Kidney (tissue), 14 donors: Measurements from ENCODE around the gene LRRC4C. TPM values are rescaled to one million over a fixed set of nuclear protein-coding genes. Genes with fewer than 3 reads are reported as not detected.
A peak's percentile ranks its signal among the peaks of the same experiment; 100 is the strongest.

ENCODE experiments used
- DNase-seq, 5 donors: peaks; one replicate each; pipeline ENCODE4 v3.0.0-alpha.2; 2013 to 2020
- FAIRE-seq: peaks from 2 replicates; lab custom pipeline; 2012; peaks lifted over from hg19 to GRCh38; lab: Jason Lieb, UNC
- H3K27ac ChIP-seq, 2 donors: one replicate each; pipeline ENCODE4 v1.7.0; 2013; ENCODE audit warnings: low read depth in 2 of 2, low read length in 2 of 2, inconsistent platforms in 1 of 2
- H3K27me3 ChIP-seq: one replicate; pipeline ENCODE4 v1.7.1; 2013; ENCODE audit warnings: low read length, inconsistent platforms; ENCODE audit not compliant: control insufficient read depth, insufficient read depth
- H3K36me3 ChIP-seq, 3 donors: one replicate each; pipeline versions ENCODE4 v1.7.0 to v1.7.1; 2013; ENCODE audit warnings: low read length in 3 of 3, control low read depth in 1 of 3, inconsistent platforms in 1 of 3; ENCODE audit not compliant: insufficient read depth in 3 of 3, control insufficient read depth in 2 of 3
- H3K4me1 ChIP-seq, 3 donors: one replicate each; pipeline versions ENCODE4 v1.7.0 to v1.7.1; 2013; ENCODE audit warnings: low read length in 3 of 3, inconsistent platforms in 1 of 3, low read depth in 1 of 3; ENCODE audit not compliant: control insufficient read depth in 2 of 3, insufficient read depth in 2 of 3
- H3K4me3 ChIP-seq, 3 donors: one replicate each; pipeline versions ENCODE4 v1.7.0 to v1.8.1; 2013; ENCODE audit warnings: low read length in 3 of 3, control low read depth in 1 of 3, inconsistent platforms in 1 of 3
- H3K9ac ChIP-seq, 3 donors: one replicate each; pipeline versions ENCODE4 v1.7.0 to v1.7.1; 2013; ENCODE audit warnings: low read length in 3 of 3, control low read depth in 1 of 3, inconsistent platforms in 1 of 3
- H3K9me3 ChIP-seq, 3 donors: one replicate each; pipeline versions ENCODE4 v1.7.0 to v1.7.1; 2013; ENCODE audit warnings: low read length in 3 of 3, control low read depth in 1 of 3, inconsistent platforms in 1 of 3; ENCODE audit not compliant: control insufficient read depth in 2 of 3, insufficient read depth in 1 of 3
- intact Hi-C: fragments of 100-400 bp; cut with DNase I; formaldehyde crosslinking; loops from one replicate; pipeline ENCODE4 v1.11.1; 2022
- polyA plus RNA-seq: library from polyadenylated mRNA; stranded (reverse); fragments of 350-450 nt; fragmentation: Illumina TruSeq; extraction: RNeasy Lipid Tissue Mini Kit (QIAGEN cat#74804); gene quantifications from one replicate; pipeline ENCODE4 v1.2.3, GENCODE V29; 2014; ENCODE audit warnings: low read depth, low replicate concordance; ENCODE audit not compliant: insufficient read depth
- total RNA-seq: library from RNA; stranded (reverse); fragmentation: NEBNext Ultra II Directional; extraction: Animal tissue kit (Norgen Biotek cat#: 25700); gene quantifications from one replicate; pipeline ENCODE4 v1.2.1, GENCODE V29; 2021
- TF ChIP-seq, protein P1 (sequence below): IDR thresholded peaks from 3 replicates; pipeline ENCODE4 v1.5.1; 2012; ENCODE audit warnings: mild to moderate bottlenecking, moderate library complexity, borderline replicate concordance; ENCODE audit not compliant: insufficient read depth; ENCODE audit errors: extremely low read depth
- donor health status: control.
- donor health status: control.
- donor health status: control.
- donor health status: control.
- donor health status: control.
- donor health status: DM: yes; HTN: yes; CAD: no.
- donor health status: Normal renal cell carcinoma (clear cell type).

LRRC4C gene
- total and polyA plus RNA-seq, 2 donors from 2014 or later = 0.26 to 1.6 TPM

DNA sequence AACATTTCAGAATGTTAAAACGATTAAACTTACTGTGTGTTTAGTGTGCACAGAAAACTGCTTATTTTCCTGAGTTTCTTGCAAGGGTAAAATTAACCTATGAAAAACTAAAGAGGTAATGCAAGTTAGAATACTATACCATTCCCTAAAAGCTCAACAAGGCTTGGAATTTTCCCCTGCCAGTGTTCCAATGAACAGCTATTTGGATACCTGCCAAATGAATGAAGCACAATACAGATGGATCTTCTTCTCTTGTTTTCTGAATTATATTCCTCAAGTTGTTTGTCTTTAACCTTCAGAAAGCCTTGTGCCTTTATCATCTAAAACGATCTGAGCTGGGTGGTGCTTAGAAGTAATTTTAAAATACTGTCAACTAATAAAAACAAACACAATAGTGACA lies 204.5 kb downstream of the LRRC4C start:
- intact Hi-C loops = no loop called here
- no peak for DNase-seq

DNA sequence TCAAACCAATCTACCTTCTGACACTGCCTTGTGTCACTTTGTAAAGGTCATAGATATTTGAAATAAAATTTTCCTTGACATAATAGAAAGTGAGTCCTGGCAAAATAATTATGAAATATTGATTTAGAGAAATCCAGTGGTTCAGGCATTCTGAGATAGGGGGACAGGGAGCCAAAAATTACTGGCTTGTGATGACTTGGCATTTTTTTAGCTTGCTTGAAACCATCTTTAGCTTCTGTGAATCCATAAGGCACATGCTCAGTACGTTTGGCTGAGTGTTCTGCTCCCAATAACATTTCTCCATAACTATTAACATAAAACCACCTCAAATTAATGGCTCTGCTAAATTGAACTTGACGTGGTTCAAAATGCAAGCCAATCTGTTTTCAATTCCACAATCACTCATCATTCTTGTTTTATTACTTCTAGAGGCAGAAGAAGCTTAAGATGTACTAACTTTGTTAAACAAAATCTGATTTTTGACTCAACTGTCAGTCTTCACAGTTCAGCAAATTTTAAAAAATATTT lies 209.0 kb downstream of the LRRC4C start:
- FAIRE-seq = no peak
- Histone ChIP-seq H3K27me3 (no peaks in the 10 kb centered on the region), H3K4me3 (no peak overlapping the region), H3K4me1 (no peaks in the 10 kb centered on the region), H3K36me3 (no peaks in the 10 kb centered on the region), H3K9me3 (no peaks in the 10 kb centered on the region), H3K27ac (no peak overlapping the region), H3K9ac (no peak overlapping the region)
- TF ChIP-seq, protein P1, sequence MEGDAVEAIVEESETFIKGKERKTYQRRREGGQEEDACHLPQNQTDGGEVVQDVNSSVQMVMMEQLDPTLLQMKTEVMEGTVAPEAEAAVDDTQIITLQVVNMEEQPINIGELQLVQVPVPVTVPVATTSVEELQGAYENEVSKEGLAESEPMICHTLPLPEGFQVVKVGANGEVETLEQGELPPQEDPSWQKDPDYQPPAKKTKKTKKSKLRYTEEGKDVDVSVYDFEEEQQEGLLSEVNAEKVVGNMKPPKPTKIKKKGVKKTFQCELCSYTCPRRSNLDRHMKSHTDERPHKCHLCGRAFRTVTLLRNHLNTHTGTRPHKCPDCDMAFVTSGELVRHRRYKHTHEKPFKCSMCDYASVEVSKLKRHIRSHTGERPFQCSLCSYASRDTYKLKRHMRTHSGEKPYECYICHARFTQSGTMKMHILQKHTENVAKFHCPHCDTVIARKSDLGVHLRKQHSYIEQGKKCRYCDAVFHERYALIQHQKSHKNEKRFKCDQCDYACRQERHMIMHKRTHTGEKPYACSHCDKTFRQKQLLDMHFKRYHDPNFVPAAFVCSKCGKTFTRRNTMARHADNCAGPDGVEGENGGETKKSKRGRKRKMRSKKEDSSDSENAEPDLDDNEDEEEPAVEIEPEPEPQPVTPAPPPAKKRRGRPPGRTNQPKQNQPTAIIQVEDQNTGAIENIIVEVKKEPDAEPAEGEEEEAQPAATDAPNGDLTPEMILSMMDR = no peak
- no peak for DNase-seq
- intact Hi-C loops = no loop called here

More for the DNA sequence above, 204.5 kb downstream of the LRRC4C start:
- Histone ChIP-seq H3K9ac (no peak overlapping the region), H3K27me3 (no peaks in the 10 kb centered on the region), H3K4me3 (no peak overlapping the region), H3K9me3 (no peaks in the 10 kb centered on the region), H3K4me1 (no peaks in the 10 kb centered on the region), H3K36me3 (no peaks in the 10 kb centered on the region), H3K27ac (no peak overlapping the region)
- FAIRE-seq = no peak
- TF ChIP-seq, protein P1 = no peak

DNA sequence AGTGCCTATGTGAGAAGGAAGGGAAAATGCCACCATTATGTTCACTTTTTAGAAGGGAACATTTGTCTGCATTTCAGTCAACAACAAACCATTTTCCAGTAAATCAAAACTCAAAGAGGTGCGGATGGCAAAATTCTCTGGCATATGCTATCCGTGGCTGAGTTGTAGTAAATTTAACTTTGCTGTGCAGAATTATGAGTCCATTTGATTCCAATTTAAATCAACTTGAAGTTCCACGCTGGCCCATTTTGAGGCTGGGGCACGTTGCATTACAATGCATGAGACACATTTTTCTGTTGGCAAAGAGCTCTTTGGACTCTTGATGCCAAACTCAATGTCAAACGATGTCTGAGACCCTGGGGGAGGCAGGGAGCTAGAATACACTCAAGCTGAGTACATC lies 211.8 kb downstream of the LRRC4C start:
- TF ChIP-seq, protein P1 = no peak
- no peaks in the 10 kb centered on the region for H3K9me3 ChIP-seq
- DNase-seq (no peak), FAIRE-seq (no peak)
- H3K4me3 ChIP-seq = no peak overlapping the region
- no peaks in the 10 kb centered on the region for H3K27me3 ChIP-seq
- no peak overlapping the region for H3K9ac ChIP-seq
- intact Hi-C loops = no loop called here
- H3K27ac ChIP-seq = no peak overlapping the region
- H3K36me3 ChIP-seq = no peaks in the 10 kb centered on the region
- no peaks in the 10 kb centered on the region for H3K4me1 ChIP-seq

DNA sequence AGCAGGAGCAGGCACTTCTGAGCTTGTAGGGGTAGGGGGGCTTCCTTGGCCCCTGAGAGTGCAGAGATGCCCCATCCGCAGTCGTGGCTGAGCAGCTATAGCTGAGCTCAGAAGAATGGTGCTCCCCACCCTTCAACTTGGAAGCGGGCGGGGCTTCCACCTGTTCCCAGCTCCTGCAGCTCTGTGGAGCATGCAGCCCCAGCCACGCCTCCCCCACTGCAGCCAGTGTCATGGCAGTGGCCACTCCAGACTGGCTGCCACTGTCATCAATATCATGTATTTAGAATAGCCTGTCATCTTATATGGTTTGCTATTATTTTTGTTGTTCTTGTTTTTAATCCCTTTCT lies 213.1 kb downstream of the LRRC4C start:
- TF ChIP-seq, protein P1 = no peak
- Histone ChIP-seq H3K9ac (no peak overlapping the region), H3K27me3 (no peaks in the 10 kb centered on the region), H3K4me1 (no peaks in the 10 kb centered on the region), H3K4me3 (no peak overlapping the region), H3K36me3 (no peaks in the 10 kb centered on the region), H3K27ac (no peak overlapping the region), H3K9me3 (no peaks in the 10 kb centered on the region)
- DNase-seq (peak in 1 of 5 donors; percentile 37), FAIRE-seq (no peak)
- intact Hi-C loops = no loop called here
